ENCODE results near the gene OR7A5. TPM values are rescaled to one million over a fixed set of nuclear protein-coding genes. Genes with fewer than 3 reads are reported as not detected.
"Not testable (repeated sequence)": the region's sequence is repeated elsewhere in the genome, so short reads cannot be mapped to it uniquely, and the experiment has no call there.

Gene OR7A5
- total RNA-seq, 4 donors from 2014 or later, result not detected

GRCh38 chr19:14795078-14795721 is 39.8 kb downstream of the OR7A5 start:
- intact Hi-C loops (cut with DNase I; ENCODE audit: low total_unique reads), result no loop called here
- in situ Hi-C loops (cut with MboI; ENCODE audit: low sequenced_read_pairs in 4 of 4), result no loop called here
- Histone ChIP-seq H3K27ac (no peak overlapping the region), H3K4me3 (no peak overlapping the region), H3K4me1 (no peaks in the 10 kb centered on the region), H3K27me3 (no peaks in the 10 kb centered on the region), H3K9me3 (no peaks in the 10 kb centered on the region), H3K36me3 (no peaks in the 10 kb centered on the region)
- TF ChIP-seq POLR2A (IDR thresholded peaks at IDR 0.05), result no peak
- TF ChIP-seq CTCF (IDR thresholded peaks at IDR 0.05 in 4 of 5, conservative IDR thresholded peaks at IDR 0.05 in 1 of 5), result no peak
- no peak for ATAC-seq
- no peak for DNase-seq

GRCh38 chr19:14792250-14792649 is 42.7 kb downstream of the OR7A5 start:
- H3K36me3 ChIP-seq; H3K4me1 ChIP-seq; DNase-seq; H3K4me3 ChIP-seq; H3K27me3 ChIP-seq; ATAC-seq; intact Hi-C loops (cut with DNase I; ENCODE audit: low total_unique reads); in situ Hi-C loops (cut with MboI; ENCODE audit: low sequenced_read_pairs in 4 of 4); H3K9me3 ChIP-seq; H3K27ac ChIP-seq: not testable (repeated sequence)

DNA sequence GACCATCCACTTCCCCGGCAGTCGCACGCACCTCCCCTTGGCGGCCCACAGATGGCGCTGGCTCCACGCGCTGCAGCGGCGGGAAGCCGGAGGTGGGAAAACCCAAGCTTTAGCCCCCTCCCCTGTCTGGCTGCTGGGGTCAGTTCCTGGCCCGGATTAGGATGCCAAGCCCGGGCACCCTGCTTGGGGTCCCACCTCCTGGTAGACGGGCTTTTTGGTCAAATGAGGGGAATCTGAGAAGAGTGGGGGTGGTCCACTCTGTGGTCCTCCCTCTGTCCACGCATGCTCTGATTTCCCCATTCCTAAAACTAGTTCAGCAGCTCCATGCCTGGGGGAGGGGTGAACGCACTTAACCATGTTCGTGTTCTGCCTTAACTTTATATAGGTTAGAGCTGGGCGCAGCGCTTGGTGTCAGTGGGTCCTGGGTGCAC is 48.5 kb downstream of the OR7A5 start:
- Histone ChIP-seq H3K4me3 (no peak overlapping the region), H3K27ac (no peak overlapping the region), H3K4me1 (no peaks in the 10 kb centered on the region), H3K36me3 (no peaks in the 10 kb centered on the region), H3K27me3 (no peaks in the 10 kb centered on the region), H3K9me3 (no peaks in the 10 kb centered on the region)
- in situ Hi-C loops (cut with MboI; ENCODE audit: low sequenced_read_pairs in 4 of 4) (no loop called here), intact Hi-C loops (cut with DNase I; ENCODE audit: low total_unique reads) (loop anchor here (5.0 kb wide), 1 partner anchor 106 kb away; no protein-coding TSS in a partner anchor)
- DNase-seq, result no peak
- TF ChIP-seq CTCF (IDR thresholded peaks at IDR 0.05 in 4 of 5, conservative IDR thresholded peaks at IDR 0.05 in 1 of 5) (peak in 3 of 5 experiments; percentile 39 to 48 (median 43)), POLR2A (IDR thresholded peaks at IDR 0.05) (no peak)
- ATAC-seq, result no peak

GRCh38 chr19:14785102-14785793 is 49.7 kb downstream of the OR7A5 start:
- H3K27me3 ChIP-seq; ATAC-seq; H3K4me1 ChIP-seq; H3K4me3 ChIP-seq; H3K27ac ChIP-seq; H3K9me3 ChIP-seq; in situ Hi-C loops (cut with MboI; ENCODE audit: low sequenced_read_pairs in 4 of 4); H3K36me3 ChIP-seq: not testable (repeated sequence)
- peak; percentile 8 to 19 for DNase-seq
- intact Hi-C loops (cut with DNase I; ENCODE audit: low total_unique reads), result loop anchor here (5.0 kb wide), 1 partner anchor 107 kb away; no protein-coding TSS in a partner anchor

DNA sequence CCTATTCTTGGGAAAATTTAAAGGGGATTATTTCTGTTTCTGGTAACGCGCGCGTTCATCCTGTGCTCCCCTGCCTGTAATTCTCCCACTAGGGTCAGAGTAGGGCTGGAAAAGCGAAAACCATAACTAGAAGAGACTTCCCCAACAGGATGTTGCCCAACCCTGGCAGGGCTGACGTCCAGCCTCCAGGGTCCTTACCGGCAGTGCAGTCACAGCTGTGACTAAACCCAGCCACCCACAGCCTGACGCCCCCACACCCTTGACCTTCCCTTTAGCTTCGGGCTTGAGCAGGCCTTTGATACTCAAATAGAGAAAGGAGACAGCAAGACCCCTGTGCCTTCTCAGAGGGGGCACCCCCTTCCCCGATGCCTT is 50.3 kb downstream of the OR7A5 start:
- intact Hi-C loops (cut with DNase I; ENCODE audit: low total_unique reads), result loop anchor here (5.0 kb wide), 1 partner anchor 108 kb away; no protein-coding TSS in a partner anchor
- H3K4me3 ChIP-seq; in situ Hi-C loops (cut with MboI; ENCODE audit: low sequenced_read_pairs in 4 of 4); H3K9me3 ChIP-seq; H3K4me1 ChIP-seq; H3K27ac ChIP-seq; H3K27me3 ChIP-seq; ATAC-seq; H3K36me3 ChIP-seq: not testable (repeated sequence)
- DNase-seq, result peak; percentile 29 to 42

DNA sequence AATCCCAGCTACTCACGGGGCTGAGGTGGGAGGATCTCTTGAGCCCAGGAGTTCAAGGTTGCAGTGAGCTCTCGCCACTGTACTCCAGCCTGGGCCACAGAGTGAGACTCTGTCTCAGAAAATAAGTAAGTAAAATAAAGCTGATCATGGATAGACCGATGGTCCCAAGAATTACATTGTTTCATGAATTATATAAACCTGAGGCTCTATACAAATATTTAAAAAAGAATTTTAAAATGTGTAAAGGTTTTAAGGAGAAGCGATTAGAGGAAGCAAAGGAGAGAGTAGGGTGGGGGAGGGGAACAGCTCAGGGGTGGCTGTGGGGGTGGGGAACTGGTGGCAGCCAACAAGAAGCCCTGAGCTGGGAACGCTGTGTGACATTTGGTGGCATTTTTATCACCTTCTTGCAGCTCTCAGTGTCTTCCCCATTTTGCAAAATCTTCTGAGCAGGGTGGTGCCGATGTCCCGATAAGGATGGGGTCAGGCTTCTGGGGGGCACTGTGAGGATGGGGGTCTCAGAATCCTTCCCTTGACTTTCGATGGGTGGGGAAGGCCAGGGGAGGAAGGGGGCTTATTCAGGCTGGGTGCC is 51.5 kb downstream of the OR7A5 start:
- ATAC-seq; H3K27ac ChIP-seq; H3K4me3 ChIP-seq; intact Hi-C loops (cut with DNase I; ENCODE audit: low total_unique reads); H3K36me3 ChIP-seq; in situ Hi-C loops (cut with MboI; ENCODE audit: low sequenced_read_pairs in 4 of 4); H3K27me3 ChIP-seq; DNase-seq; H3K4me1 ChIP-seq; H3K9me3 ChIP-seq: not testable (repeated sequence)

All from gastrocnemius medialis (tissue), 4 donors.